GM19463 (cell line): ENCODE measurements around the gene PRKCE.
A peak's percentile ranks its signal among the peaks of the same experiment; 100 is the strongest.

Source experiments
- ATAC-seq: cut with Tn5 transposase; IDR thresholded peaks from one replicate; pipeline ENCODE4 v1.9.1; 2021; ENCODE audit warnings: mild to moderate bottlenecking, moderate library complexity; ENCODE audit not compliant: unreplicated experiment

The PRKCE gene

DNA sequence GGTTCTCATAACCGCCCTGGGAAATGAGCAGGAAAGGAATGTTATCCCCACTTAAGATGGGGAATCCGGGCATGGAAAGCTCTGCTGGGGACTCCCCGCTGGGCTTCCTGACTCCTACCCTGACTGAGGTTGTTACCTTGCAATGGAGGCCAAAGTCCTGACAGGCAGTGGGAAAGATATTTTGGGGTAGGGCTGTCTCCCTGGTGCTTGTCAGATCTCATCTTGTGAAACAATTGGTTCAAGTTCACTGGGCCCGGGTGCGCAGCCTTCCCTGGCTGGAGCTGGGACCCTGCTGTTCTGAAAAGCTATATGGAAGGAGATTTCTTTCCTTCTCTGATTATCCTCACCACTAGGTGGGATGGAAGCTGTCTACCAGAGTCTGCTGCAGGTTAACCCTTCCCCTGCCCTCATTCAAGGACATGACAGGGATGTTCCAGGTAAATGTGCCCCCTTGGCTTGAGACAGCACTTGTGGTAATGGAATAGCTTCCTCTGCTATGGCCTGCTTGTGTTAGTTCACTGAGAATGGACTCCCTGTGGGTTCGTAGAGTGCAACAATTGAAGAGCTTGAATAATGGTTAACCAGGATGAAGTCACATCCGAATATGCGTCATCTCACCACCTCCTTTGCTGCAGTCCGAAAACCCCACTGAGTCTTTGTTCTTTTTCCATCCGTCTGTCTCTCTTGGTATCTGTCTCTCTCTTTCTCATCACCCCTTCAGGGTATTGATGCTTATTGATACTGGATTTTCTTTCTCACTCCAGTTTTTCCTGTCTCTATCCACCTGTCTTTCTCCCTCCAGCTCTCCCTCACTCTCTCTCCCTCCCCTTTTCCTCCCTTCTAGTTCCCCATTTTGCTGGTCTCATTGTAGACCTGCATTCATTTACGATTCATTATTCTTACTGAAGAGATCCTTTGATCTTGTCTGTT lies 577.9 kb downstream of the PRKCE start:
- peak; percentile 78 for ATAC-seq

DNA sequence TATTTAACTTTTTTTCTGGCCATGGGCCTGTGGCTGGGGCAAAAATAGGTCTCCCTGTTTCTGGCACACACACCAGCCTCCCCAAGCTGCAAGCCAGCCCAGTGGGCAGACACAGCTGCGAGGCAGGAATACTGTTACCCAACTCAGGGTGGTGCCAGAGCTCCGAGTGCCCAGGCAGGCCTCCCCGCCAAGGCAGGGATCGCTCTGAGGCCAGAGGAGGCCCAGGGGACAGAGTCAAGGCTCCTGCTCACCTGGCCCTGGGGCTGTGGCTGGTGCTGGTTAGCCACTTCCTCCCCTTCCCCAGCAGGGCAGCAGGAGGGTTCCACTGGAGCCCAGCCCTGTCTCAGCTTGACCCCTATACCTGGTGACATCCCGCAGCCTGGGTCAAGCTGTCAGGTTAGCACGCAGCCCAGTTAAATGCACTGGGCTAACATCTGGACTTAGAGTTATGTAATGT lies 578.7 kb downstream of the PRKCE start:
- peak; percentile 64 for ATAC-seq

DNA sequence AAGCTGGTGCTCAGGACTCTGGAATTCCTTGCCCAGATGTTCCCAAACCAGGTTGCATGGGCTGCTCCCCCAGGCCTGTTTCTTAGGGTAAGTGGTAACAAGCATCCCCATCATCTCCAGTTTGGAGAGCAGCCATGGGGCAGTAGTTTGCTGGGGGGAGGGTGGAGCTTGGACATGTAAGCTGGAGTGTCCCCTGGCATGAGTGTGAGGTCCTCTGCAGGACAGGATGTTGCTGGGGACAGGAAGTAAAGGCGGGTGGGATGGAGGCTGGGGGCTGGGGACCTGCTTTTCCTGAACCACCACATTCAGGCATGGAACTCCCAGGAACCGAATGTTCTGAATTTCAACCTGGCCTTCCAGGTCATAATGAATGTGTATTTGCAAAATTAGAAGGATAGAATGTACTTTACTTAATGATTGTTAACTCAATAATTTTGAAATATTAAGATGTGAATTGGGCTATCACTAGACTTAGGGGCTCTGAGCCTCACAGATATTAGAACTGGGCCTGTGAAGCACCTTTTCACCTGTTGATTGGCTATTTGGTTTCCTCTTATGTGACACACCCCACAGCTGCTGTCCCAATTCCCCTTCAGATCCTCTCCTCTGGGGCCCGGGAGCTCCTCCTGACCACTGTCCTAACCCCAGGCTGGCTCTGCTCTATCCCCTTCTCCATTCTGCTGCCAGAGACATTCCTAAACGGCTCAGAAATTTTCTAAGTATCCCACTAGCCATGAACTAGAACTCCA lies 579.4 kb downstream of the PRKCE start:
- no peak for ATAC-seq

- ATAC-seq, result no peak
These were observed 580.2 kb downstream of the PRKCE start for GRCh38 chr2:46231721-46232120.

- no peak for ATAC-seq
These were observed 581.4 kb downstream of the PRKCE start for GRCh38 chr2:46232860-46233259.

DNA sequence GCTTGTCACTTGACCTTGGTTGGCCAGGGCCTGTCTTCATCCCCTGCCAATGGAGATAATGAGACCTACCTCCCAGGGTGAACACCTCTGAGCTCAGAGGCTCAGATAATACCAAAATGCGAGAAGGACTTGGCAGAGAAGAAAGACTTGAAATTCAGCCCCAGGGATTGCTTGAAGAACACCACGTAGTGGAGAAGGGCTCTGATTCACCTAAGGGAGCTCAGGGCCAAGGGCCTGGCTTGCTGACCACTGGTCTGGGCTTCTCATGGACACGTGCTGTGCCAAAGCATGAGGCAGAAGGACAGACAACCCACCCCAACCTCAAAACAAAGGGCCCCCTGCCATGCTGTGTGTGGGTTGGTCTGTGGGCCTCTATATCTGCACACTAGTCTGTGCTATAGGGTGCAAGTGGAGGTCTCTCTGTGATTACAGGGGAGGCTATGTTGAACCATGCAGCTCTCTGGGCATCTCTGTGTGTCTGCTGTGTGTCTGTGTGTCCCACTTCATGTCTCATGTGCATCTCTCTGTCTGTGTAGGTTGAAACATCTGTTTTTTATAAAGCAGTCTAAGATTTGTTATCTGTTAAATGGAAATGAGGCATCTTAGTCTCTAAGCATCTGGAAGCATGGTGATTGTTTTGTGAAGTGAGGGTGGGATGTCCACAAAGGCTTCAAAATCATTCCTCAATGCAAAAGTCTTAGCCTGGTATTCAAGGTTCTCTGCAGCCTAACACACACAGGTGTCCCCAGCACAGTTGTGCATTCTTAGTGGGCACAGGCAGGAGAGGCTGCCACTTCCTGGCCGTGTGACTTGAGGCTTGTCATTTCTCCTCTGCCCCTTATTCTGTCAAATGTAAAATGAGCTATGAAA lies 584.8 kb downstream of the PRKCE start:
- ATAC-seq, result no peak

- no peak for ATAC-seq
These were observed 585.7 kb downstream of the PRKCE start for GRCh38 chr2:46236876-46237859.
